Tibial artery (tissue), 4 donors: ENCODE measurements around the gene ZBTB16.

Experiments used
- DNase-seq, 2 donors: peaks; one replicate each; pipeline ENCODE4 v3.0.0-alpha.2; 2019
- H3K27ac ChIP-seq, 2 donors: fragments of 200-600 bp; sonication (generic) in 1 of 2; 1 replicate in 1 of 2; 2 replicates in 1 of 2; pipeline ENCODE4 v1.5.1; 2018 to 2019; ENCODE audit warnings: mild to moderate bottlenecking in 1 of 2
- H3K27me3 ChIP-seq, 2 donors: fragments of 200-600 bp; sonication (generic) in 1 of 2; one replicate each; pipeline versions ENCODE4 v1.5.1 to v1.6.0; 2016 to 2019
- H3K36me3 ChIP-seq, 3 donors: fragments of 200-600 bp; sonication (generic) in 2 of 3; one replicate each; pipeline ENCODE4 v1.5.1; 2016 to 2019; ENCODE audit warnings: mild to moderate bottlenecking in 2 of 3
- H3K4me1 ChIP-seq, 4 donors: fragments of 200-600 bp; sonication (generic) in 2 of 4; 1 replicate in 3 of 4; 2 replicates in 1 of 4; pipeline ENCODE4 v1.5.1; 2016 to 2019
- H3K4me3 ChIP-seq, 2 donors: fragments of 200-600 bp; sonication (generic) in 1 of 2; 1 replicate in 1 of 2; 2 replicates in 1 of 2; pipeline ENCODE4 v1.5.1; 2018 to 2019; ENCODE audit warnings: mild to moderate bottlenecking in 2 of 2
- H3K9me3 ChIP-seq, 3 donors: fragments of 200-600 bp; sonication (generic) in 1 of 3; one replicate each; pipeline ENCODE4 v1.5.1; 2016 to 2019
- CTCF ChIP-seq, 2 experiments: fragments of 200-600 bp in 1 of 2; fragments of 450-650 bp in 1 of 2; IDR thresholded peaks; one replicate each; pipeline ENCODE4 v1.5.1; 2017 to 2019; ENCODE audit warnings: antibody characterized with exemption in 2 of 2, mild to moderate bottlenecking in 1 of 2, moderate library complexity in 1 of 2
- intact Hi-C: fragments of 100-400 bp; cut with DNase I; formaldehyde crosslinking; loops from one replicate; pipeline ENCODE4 v1.15.0; 2023; ENCODE audit warnings: low total_unique reads

The ZBTB16 gene

GRCh38 chr11:114260483-114260882 is 201.0 kb downstream of the ZBTB16 start:
- intact Hi-C loops, result loop anchor here (5.0 kb wide), 3 partner anchors 223 to 363 kb away; no protein-coding TSS in a partner anchor
- no peaks in the 10 kb centered on the region for H3K27me3 ChIP-seq
- no peak for TF ChIP-seq CTCF (IDR thresholded peaks at IDR 0.05)
- peaks cover 11 to 16% (median 13%) of the 10 kb centered on the region in 3 donors for H3K36me3 ChIP-seq
- peaks cover 0 to 68% (median 41%) of the 10 kb centered on the region in 4 donors for H3K4me1 ChIP-seq
- no peak for DNase-seq
- peak overlapping the region; percentile 67 to 75 for H3K27ac ChIP-seq
- no peak overlapping the region for H3K4me3 ChIP-seq
- H3K9me3 ChIP-seq, result no peaks in the 10 kb centered on the region

GRCh38 chr11:114261791-114262190 is 202.3 kb downstream of the ZBTB16 start:
- H3K4me3 ChIP-seq, result no peak overlapping the region
- no peaks in the 10 kb centered on the region for H3K27me3 ChIP-seq
- no peaks in the 10 kb centered on the region for H3K9me3 ChIP-seq
- no peak for TF ChIP-seq CTCF (IDR thresholded peaks at IDR 0.05)
- peaks cover 3 to 4% (median 4%) of the 10 kb centered on the region in 3 donors for H3K36me3 ChIP-seq
- H3K27ac ChIP-seq, result peak overlapping the region; percentile 42 to 67
- intact Hi-C loops, result loop anchor here (5.0 kb wide), 3 partner anchors 224 to 364 kb away; no protein-coding TSS in a partner anchor
- DNase-seq, result no peak
- H3K4me1 ChIP-seq, result peaks cover 0 to 55% (median 32%) of the 10 kb centered on the region in 4 donors

GRCh38 chr11:114262681-114263512 is 203.4 kb downstream of the ZBTB16 start:
- H3K4me3 ChIP-seq, result no peak overlapping the region
- H3K27ac ChIP-seq, result peak overlapping the region; percentile 42 to 67
- TF ChIP-seq CTCF (IDR thresholded peaks at IDR 0.05), result peak; percentile 41 to 57
- H3K4me1 ChIP-seq, result peaks cover 0 to 44% (median 21%) of the 10 kb centered on the region in 4 donors
- H3K36me3 ChIP-seq, result peaks cover 0 to 4% (median 0%) of the 10 kb centered on the region in 3 donors
- intact Hi-C loops, result loop anchor here (5.0 kb wide), 3 partner anchors 226 to 366 kb away; no protein-coding TSS in a partner anchor
- no peak for DNase-seq
- no peaks in the 10 kb centered on the region for H3K27me3 ChIP-seq
- H3K9me3 ChIP-seq, result no peaks in the 10 kb centered on the region

GRCh38 chr11:114263513-114264170 is 204.1 kb downstream of the ZBTB16 start:
- TF ChIP-seq CTCF (IDR thresholded peaks at IDR 0.05), result no peak
- Histone ChIP-seq H3K4me1 (peaks cover 0 to 36% (median 14%) of the 10 kb centered on the region in 4 donors), H3K36me3 (peaks cover 0 to 4% (median 0%) of the 10 kb centered on the region in 3 donors), H3K9me3 (no peaks in the 10 kb centered on the region), H3K27ac (no peak overlapping the region), H3K27me3 (no peaks in the 10 kb centered on the region), H3K4me3 (no peak overlapping the region)
- intact Hi-C loops, result loop anchor here (5.0 kb wide), 3 partner anchors 226 to 366 kb away; no protein-coding TSS in a partner anchor
- no peak for DNase-seq

- H3K9me3 ChIP-seq, result no peaks in the 10 kb centered on the region
- no peak overlapping the region for H3K4me3 ChIP-seq
- intact Hi-C loops, result loop anchor here (5.0 kb wide), 3 partner anchors 227 to 367 kb away; no protein-coding TSS in a partner anchor
- no peak for TF ChIP-seq CTCF (IDR thresholded peaks at IDR 0.05)
- peaks cover 0 to 29% (median 10%) of the 10 kb centered on the region in 4 donors for H3K4me1 ChIP-seq
- H3K27me3 ChIP-seq, result no peaks in the 10 kb centered on the region
- DNase-seq, result no peak
- peaks cover 0 to 4% (median 0%) of the 10 kb centered on the region in 3 donors for H3K36me3 ChIP-seq
- H3K27ac ChIP-seq, result no peak overlapping the region
Observed at GRCh38 chr11:114264381-114264780, 204.9 kb downstream of the ZBTB16 start.
